RWPE2 (cell line): ENCODE measurements around the gene ACADVL.
A peak's percentile ranks its signal among the peaks of the same experiment; 100 is the strongest.

Experiments used
- ATAC-seq: fragments of 200-7000 bp; cut with Tn5 transposase; 3 replicates; pipeline ENCODE4 v1.9.1; 2021; ENCODE audit warnings: low read depth
- DNase-seq: peaks from one replicate; pipeline ENCODE4 v3.0.0-alpha.2; 2020; ENCODE audit warnings: low spot score
- H3K27ac ChIP-seq: fragments of 450-650 bp; 2 replicates; pipeline ENCODE4 v1.5.1; 2017; ENCODE audit warnings: mild to moderate bottlenecking; ENCODE audit not compliant: poor library complexity, severe bottlenecking
- H3K27me3 ChIP-seq: fragments of 250-450 bp; sonication (Bioruptor Pico); 2 replicates; pipeline ENCODE4 v1.5.1; 2021; ENCODE audit warnings: mild to moderate bottlenecking, moderate library complexity; ENCODE audit not compliant: insufficient read depth, poor library complexity, severe bottlenecking
- H3K36me3 ChIP-seq: fragments of 250-450 bp; sonication (Bioruptor Pico); 2 replicates; pipeline ENCODE4 v1.5.1; 2020; ENCODE audit warnings: low read depth, mild to moderate bottlenecking, moderate library complexity
- H3K4me1 ChIP-seq: fragments of 250-450 bp; sonication (Bioruptor Pico); 2 replicates; pipeline ENCODE4 v1.5.1; 2021; ENCODE audit warnings: mild to moderate bottlenecking, moderate library complexity; ENCODE audit not compliant: insufficient read depth, poor library complexity, severe bottlenecking
- H3K4me3 ChIP-seq: fragments of 250-450 bp; sonication (Bioruptor Pico); 2 replicates; pipeline ENCODE4 v1.5.1; 2021; ENCODE audit warnings: mild to moderate bottlenecking, moderate library complexity; ENCODE audit not compliant: severe bottlenecking
- H3K9me3 ChIP-seq: fragments of 250-450 bp; sonication (Bioruptor Pico); 2 replicates; pipeline ENCODE4 v1.5.1; 2021; ENCODE audit warnings: mild to moderate bottlenecking, moderate library complexity; ENCODE audit not compliant: severe bottlenecking
- CTCF ChIP-seq: fragments of 450-650 bp; IDR thresholded peaks from one replicate; pipeline ENCODE4 v1.5.1; 2017; ENCODE audit warnings: mild to moderate bottlenecking, moderate library complexity; ENCODE audit not compliant: poor library complexity, severe bottlenecking

ACADVL gene

GRCh38 chr17:7213895-7214299 is 5.8 kb upstream of the ACADVL start:
- Histone ChIP-seq H3K9me3 (no peaks in the 10 kb centered on the region), H3K4me3 (peak overlapping the region; percentile 28), H3K27me3 (no peaks in the 10 kb centered on the region), H3K4me1 (peaks cover 5% of the 10 kb centered on the region), H3K36me3 (no peaks in the 10 kb centered on the region), H3K27ac (no peak overlapping the region)
- ATAC-seq (no peak), DNase-seq (no peak)
- peak; percentile 25 for TF ChIP-seq CTCF

- no peaks in the 10 kb centered on the region for H3K27me3 ChIP-seq
- DNase-seq (peak; percentile 99), ATAC-seq (peak; percentile 84)
- TF ChIP-seq CTCF: peak; percentile 43
- H3K36me3 ChIP-seq: no peaks in the 10 kb centered on the region
- peak overlapping the region; percentile 28 for H3K4me3 ChIP-seq
- peak overlapping the region; percentile 62 for H3K27ac ChIP-seq
- H3K4me1 ChIP-seq: peaks cover 5% of the 10 kb centered on the region
- H3K9me3 ChIP-seq: no peaks in the 10 kb centered on the region
These were observed 5.2 kb upstream of the ACADVL start for GRCh38 chr17:7214300-7215135.

- no peak for ATAC-seq
- Histone ChIP-seq H3K27ac (peak overlapping the region; percentile 62), H3K9me3 (no peaks in the 10 kb centered on the region), H3K4me3 (peak overlapping the region; percentile 28), H3K27me3 (no peaks in the 10 kb centered on the region), H3K4me1 (peaks cover 5% of the 10 kb centered on the region), H3K36me3 (no peaks in the 10 kb centered on the region)
- TF ChIP-seq CTCF: peak; percentile 14
- DNase-seq: no peak
These were observed 4.6 kb upstream of the ACADVL start for GRCh38 chr17:7215136-7215638.

GRCh38 chr17:7215652-7216180 is 4.0 kb upstream of the ACADVL start:
- ATAC-seq (no peak), DNase-seq (no peak)
- no peak for TF ChIP-seq CTCF
- H3K9me3 ChIP-seq: no peaks in the 10 kb centered on the region
- no peaks in the 10 kb centered on the region for H3K27me3 ChIP-seq
- H3K4me1 ChIP-seq: peaks cover 5% of the 10 kb centered on the region
- peak overlapping the region; percentile 62 for H3K27ac ChIP-seq
- H3K36me3 ChIP-seq: no peaks in the 10 kb centered on the region; the same call in 1 of the 2 replicates
- H3K4me3 ChIP-seq: no peak overlapping the region
